Activated B cell treated with CpG ODN at 0.5 μM for 24 hours (primary cell): ENCODE data around the gene ITGAV. TPM values are rescaled to one million over a fixed set of nuclear protein-coding genes. Genes with fewer than 3 reads are reported as not detected.

Experiments used
- ATAC-seq: fragments of 200-7000 bp; cut with Tn5 transposase; one replicate; pipeline ENCODE4 v1.10.0; 2021; ENCODE audit warnings: low read depth, mild to moderate bottlenecking, moderate library complexity
- CTCF ChIA-PET: fragments of 350-600 bp; sonication (Branson Sonifier 250); formaldehyde crosslinking; loops from one replicate; lab custom pipeline; 2021; ENCODE audit warnings: antibody characterized with exemption; lab: Charles Lee
- POLR2A ChIA-PET: fragments of 350-600 bp; sonication (Branson Sonifier 250); formaldehyde crosslinking; loops from one replicate; lab custom pipeline; 2021; ENCODE audit warnings: antibody characterized with exemption; lab: Charles Lee
- DNase-seq: peaks from one replicate; pipeline ENCODE4 v3.0.0; 2022
- H3K27ac Mint-ChIP-seq: one replicate; pipeline ENCODE4 v1.8.0; 2020; ENCODE audit warnings: mixed read lengths
- H3K27me3 Mint-ChIP-seq: one replicate; pipeline ENCODE4 v1.8.0; 2021; ENCODE audit warnings: mixed read lengths
- H3K36me3 Mint-ChIP-seq: one replicate; pipeline ENCODE4 v1.8.0; 2021; ENCODE audit warnings: low read depth, mixed read lengths
- H3K4me1 Mint-ChIP-seq: one replicate; pipeline ENCODE4 v1.8.0; 2021; ENCODE audit warnings: mixed read lengths
- H3K4me3 Mint-ChIP-seq: one replicate; pipeline ENCODE4 v1.8.0; 2020; ENCODE audit warnings: mild to moderate bottlenecking, mixed read lengths
- H3K9me3 Mint-ChIP-seq: one replicate; pipeline ENCODE4 v1.8.0; 2020; ENCODE audit warnings: mixed read lengths
- intact Hi-C: fragments of 100-400 bp; cut with micrococcal nuclease; formaldehyde crosslinking; loops from one replicate; pipeline ENCODE4 v1.15.1; 2024
- total RNA-seq: library from RNA; stranded (reverse); gene quantifications from 2 replicates; pipeline ENCODE4 v1.2.3, GENCODE V29; 2022
- TF ChIP-seq, protein P1 (sequence below): fragments of 200-600 bp; IDR thresholded peaks from one replicate; pipeline ENCODE4 v1.8.0; 2022; ENCODE audit warnings: antibody characterized with exemption, mild to moderate bottlenecking

The ITGAV gene
- total RNA-seq, 1 donor from 2014 or later: 4.1 TPM

GRCh38 chr2:186588940-186589611 lies 780 bp upstream of the ITGAV start:
- CTCF ChIA-PET: interaction anchor here (1.2 kb wide), 1 partner anchor 85 kb away, joined by 4 read pairs; no protein-coding TSS in a partner anchor
- H3K36me3 Mint-ChIP-seq: no peaks in the 10 kb centered on the region
- ATAC-seq (no peak), DNase-seq (no peak)
- POLR2A ChIA-PET: interaction anchor here (0.8 to 2.1 kb wide), 3 partner anchors 18 to 1990 kb away, joined by 3 to 16 read pairs (median 3); partner anchors contain the start of genes ZC3H15 and ZNF804A
- TF ChIP-seq, protein P1, sequence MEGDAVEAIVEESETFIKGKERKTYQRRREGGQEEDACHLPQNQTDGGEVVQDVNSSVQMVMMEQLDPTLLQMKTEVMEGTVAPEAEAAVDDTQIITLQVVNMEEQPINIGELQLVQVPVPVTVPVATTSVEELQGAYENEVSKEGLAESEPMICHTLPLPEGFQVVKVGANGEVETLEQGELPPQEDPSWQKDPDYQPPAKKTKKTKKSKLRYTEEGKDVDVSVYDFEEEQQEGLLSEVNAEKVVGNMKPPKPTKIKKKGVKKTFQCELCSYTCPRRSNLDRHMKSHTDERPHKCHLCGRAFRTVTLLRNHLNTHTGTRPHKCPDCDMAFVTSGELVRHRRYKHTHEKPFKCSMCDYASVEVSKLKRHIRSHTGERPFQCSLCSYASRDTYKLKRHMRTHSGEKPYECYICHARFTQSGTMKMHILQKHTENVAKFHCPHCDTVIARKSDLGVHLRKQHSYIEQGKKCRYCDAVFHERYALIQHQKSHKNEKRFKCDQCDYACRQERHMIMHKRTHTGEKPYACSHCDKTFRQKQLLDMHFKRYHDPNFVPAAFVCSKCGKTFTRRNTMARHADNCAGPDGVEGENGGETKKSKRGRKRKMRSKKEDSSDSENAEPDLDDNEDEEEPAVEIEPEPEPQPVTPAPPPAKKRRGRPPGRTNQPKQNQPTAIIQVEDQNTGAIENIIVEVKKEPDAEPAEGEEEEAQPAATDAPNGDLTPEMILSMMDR: no peak
- intact Hi-C loops: loop anchor here (1.0 kb wide), 1 partner anchor 103 kb away; the partner anchor contains the start of gene ZC3H15
- peaks cover 22% of the 10 kb centered on the region for H3K4me1 Mint-ChIP-seq
- H3K4me3 Mint-ChIP-seq: peak overlapping the region; percentile 81
- no peaks in the 10 kb centered on the region for H3K27me3 Mint-ChIP-seq
- H3K27ac Mint-ChIP-seq: peak overlapping the region; percentile 72
- H3K9me3 Mint-ChIP-seq: no peaks in the 10 kb centered on the region

DNA sequence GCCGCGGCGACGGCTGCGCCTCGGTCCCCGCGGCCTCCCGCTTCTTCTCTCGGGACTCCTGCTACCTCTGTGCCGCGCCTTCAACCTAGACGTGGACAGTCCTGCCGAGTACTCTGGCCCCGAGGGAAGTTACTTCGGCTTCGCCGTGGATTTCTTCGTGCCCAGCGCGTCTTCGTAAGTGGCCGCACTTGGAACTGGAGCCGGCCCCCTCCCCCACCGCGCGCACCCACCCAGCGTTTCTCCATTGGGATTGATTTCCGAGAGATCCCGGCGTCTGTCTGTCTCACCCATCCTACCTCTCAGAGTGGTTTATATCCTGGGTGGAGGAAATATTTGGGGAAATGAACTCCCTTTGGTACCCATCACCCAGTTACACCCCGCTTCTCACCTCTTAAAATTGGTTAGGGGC lies 498 bp downstream of the ITGAV start:
- no peaks in the 10 kb centered on the region for H3K27me3 Mint-ChIP-seq

DNA sequence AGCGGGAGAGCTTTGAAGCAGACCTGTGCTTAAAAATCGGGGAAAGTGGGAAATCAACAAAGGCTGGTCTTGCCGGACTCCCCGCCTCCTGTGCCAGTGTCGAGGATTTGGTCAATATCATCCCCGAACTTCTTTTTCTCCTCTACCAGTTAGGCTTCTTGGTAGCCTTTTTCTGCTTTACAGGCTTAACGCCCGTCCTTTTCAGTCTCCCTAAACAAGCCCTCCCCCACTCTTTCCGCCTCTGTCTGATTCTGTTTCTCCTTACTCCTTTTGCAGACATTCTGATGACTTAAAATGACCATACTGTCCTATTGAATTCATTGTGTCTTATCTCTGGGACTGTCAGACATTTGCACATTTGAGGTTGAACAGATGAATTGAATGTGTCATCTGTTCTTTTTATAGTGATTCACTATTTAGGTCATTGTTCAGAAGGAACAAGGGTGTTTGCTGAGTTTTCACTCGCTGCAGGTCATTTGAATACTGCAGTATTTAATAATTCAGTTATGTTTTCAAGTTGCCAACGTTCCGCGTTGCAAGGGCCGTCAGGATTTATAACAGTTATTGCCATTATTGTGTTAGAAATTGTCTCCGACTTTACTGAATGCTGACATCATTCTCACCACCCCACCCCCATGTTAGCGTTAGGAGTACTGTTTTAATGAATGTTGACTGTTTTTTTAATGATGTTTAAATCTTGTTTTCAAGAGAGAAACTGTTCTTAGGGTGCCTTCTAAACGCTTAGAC lies 1.1 kb downstream of the ITGAV start:
- no peaks in the 10 kb centered on the region for H3K27me3 Mint-ChIP-seq
- CTCF ChIA-PET: no interaction called here

More for the DNA sequence above, 498 bp downstream of the ITGAV start:
- DNase-seq: no peak
- TF ChIP-seq, protein P1: no peak
- Mint-ChIP-seq H3K27ac (peak overlapping the region; percentile 73), H3K36me3 (no peaks in the 10 kb centered on the region), H3K9me3 (no peaks in the 10 kb centered on the region), H3K4me3 (peak overlapping the region; percentile 81), H3K4me1 (peaks cover 22% of the 10 kb centered on the region)
- ChIA-PET POLR2A (interaction anchor here (2.1 kb wide), 1 partner anchor 104 kb away, joined by 16 read pairs; the partner anchor contains the start of gene ZC3H15), CTCF (interaction anchor here (1.2 kb wide), 1 partner anchor 86 kb away, joined by 4 read pairs; no protein-coding TSS in a partner anchor)
- no peak for ATAC-seq
- intact Hi-C loops: loop anchor here (5.0 kb wide), 1 partner anchor 83 kb away; no protein-coding TSS in a partner anchor

GRCh38 chr2:186591506-186591890 lies 1.6 kb downstream of the ITGAV start:
- CTCF ChIA-PET: no interaction called here
- DNase-seq (no peak), ATAC-seq (no peak)
- H3K9me3 Mint-ChIP-seq: no peaks in the 10 kb centered on the region
- H3K27me3 Mint-ChIP-seq: no peaks in the 10 kb centered on the region
- TF ChIP-seq, protein P1: no peak
- intact Hi-C loops: loop anchor here (5.0 kb wide), 1 partner anchor 84 kb away; no protein-coding TSS in a partner anchor
- peaks cover 22% of the 10 kb centered on the region for H3K4me1 Mint-ChIP-seq
- H3K36me3 Mint-ChIP-seq: no peaks in the 10 kb centered on the region
- peak overlapping the region; percentile 81 for H3K4me3 Mint-ChIP-seq
- no peak overlapping the region for H3K27ac Mint-ChIP-seq
- POLR2A ChIA-PET: no interaction called here

More for the DNA sequence above, 1.1 kb downstream of the ITGAV start:
- TF ChIP-seq, protein P1: no peak
- Mint-ChIP-seq H3K9me3 (no peaks in the 10 kb centered on the region), H3K4me1 (peaks cover 22% of the 10 kb centered on the region), H3K4me3 (peak overlapping the region; percentile 81), H3K36me3 (no peaks in the 10 kb centered on the region), H3K27ac (peak overlapping the region; percentile 73)
- DNase-seq (no peak), ATAC-seq (no peak)
- intact Hi-C loops: loop anchor here (5.0 kb wide), 1 partner anchor 84 kb away; no protein-coding TSS in a partner anchor
- POLR2A ChIA-PET: interaction anchor here (2.1 kb wide), 1 partner anchor 105 kb away, joined by 16 read pairs; the partner anchor contains the start of gene ZC3H15
